ENCODE results near the gene MMP25. TPM values are rescaled to one million over a fixed set of nuclear protein-coding genes. Genes with fewer than 3 reads are reported as not detected.

Gene MMP25
- total RNA-seq, 2 experiments from 2014 or later: 0.42 to 0.80 TPM

DNA sequence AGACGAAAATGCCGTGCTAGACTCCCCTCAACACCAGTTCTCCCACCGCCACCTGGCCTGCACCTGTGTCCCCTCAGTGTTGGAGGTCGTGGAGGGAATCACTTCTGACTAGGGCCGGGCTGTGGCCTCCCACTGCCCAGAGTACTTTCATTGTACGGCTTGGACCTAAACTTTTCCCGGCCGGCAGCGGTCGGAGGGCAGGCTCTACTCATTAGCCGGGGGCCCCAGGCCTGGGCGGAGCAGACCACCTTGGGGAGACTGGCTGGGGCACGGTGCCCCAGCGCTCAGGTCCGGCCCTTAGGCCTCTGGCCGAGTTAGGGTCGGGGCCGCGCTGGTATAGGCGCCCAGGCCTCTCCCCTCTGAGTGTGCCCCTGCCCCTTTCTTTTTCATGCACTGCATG lies 29.0 kb upstream of the MMP25 start:
- no peak for ATAC-seq (ENCODE audit: poor library complexity)
- Histone ChIP-seq H3K27me3 (ENCODE audit: control insufficient read depth in 1 of 2, insufficient read depth in 2 of 2, low read length in 2 of 2) (peaks cover 4 to 10% of the 10 kb centered on the region in 2 experiments), H3K4me1 (ENCODE audit: insufficient read depth, low read length) (peaks cover 49% of the 10 kb centered on the region), H3K27ac (ENCODE audit: low read depth in 1 of 2, low read length in 2 of 2) (no peak overlapping the region), H3K4me3 (ENCODE audit: low read length) (no peak overlapping the region), H3K9me3 (ENCODE audit: control insufficient read depth in 1 of 2, insufficient read depth in 1 of 2, low read length in 2 of 2) (peaks cover 0 to 5% of the 10 kb centered on the region in 2 experiments), H3K36me3 (ENCODE audit: insufficient read depth, low read length) (no peaks in the 10 kb centered on the region)
- Mint-ChIP-seq H3K27ac (no peak overlapping the region), H3K36me3 (ENCODE audit: low read depth) (no peaks in the 10 kb centered on the region), H3K4me3 (no peak overlapping the region), H3K9me3 (no peaks in the 10 kb centered on the region), H3K4me1 (ENCODE audit: low read depth) (peaks cover 29% of the 10 kb centered on the region), H3K27me3 (peaks cover 16% of the 10 kb centered on the region)
- POLR2A ChIA-PET: no interaction called here
- CTCF ChIA-PET: no interaction called here
- TF ChIP-seq, protein P1, sequence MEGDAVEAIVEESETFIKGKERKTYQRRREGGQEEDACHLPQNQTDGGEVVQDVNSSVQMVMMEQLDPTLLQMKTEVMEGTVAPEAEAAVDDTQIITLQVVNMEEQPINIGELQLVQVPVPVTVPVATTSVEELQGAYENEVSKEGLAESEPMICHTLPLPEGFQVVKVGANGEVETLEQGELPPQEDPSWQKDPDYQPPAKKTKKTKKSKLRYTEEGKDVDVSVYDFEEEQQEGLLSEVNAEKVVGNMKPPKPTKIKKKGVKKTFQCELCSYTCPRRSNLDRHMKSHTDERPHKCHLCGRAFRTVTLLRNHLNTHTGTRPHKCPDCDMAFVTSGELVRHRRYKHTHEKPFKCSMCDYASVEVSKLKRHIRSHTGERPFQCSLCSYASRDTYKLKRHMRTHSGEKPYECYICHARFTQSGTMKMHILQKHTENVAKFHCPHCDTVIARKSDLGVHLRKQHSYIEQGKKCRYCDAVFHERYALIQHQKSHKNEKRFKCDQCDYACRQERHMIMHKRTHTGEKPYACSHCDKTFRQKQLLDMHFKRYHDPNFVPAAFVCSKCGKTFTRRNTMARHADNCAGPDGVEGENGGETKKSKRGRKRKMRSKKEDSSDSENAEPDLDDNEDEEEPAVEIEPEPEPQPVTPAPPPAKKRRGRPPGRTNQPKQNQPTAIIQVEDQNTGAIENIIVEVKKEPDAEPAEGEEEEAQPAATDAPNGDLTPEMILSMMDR (IDR thresholded peaks at IDR 0.05): no peak
- DNase-seq: no peak
- intact Hi-C loops (cut with DNase I, micrococcal nuclease): no loop called here

DNA sequence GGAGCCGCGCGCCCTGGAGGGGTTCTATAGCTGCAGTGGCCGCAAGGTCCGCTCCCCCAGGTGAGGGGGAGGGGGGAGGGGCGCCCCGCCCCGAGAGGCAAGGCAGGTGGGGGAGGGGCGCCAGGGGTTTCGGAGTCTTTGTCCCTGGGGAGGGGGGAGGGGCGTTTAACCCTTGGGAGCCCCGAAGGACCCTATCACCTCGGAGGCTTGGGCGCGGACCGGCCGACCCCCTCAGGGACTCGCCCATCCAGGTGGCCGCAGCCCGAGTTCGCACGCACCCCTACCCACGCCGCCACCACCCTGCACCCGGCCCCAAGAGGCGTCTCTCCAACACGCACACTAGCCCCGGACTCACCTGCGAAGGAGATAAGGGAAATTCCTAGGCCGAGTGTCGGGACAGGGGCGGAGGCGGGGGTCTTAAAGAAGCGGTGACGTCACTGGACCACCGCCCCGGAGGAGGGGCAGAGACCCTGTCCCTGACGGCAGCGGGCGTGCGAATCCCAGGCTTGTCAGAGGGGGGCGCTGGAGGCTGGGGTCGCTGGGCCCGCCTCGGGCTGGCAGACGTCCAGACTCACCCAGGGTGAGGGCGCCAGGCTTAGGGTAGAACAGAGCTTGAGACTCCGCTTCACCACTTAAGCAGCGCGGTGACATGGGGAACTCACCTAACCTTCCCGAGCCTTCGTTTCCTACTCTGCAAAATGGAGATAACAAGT lies 28.4 kb upstream of the MMP25 start, which contains the start of gene CLDN6:
Gene CLDN6 (minus strand): TSS at position 390 of the 713 bp plus-strand sequence. CDS start 2,162 bp downstream, outside the sequence.
- intact Hi-C loops (cut with DNase I, micrococcal nuclease): no loop called here
- Histone ChIP-seq H3K27me3 (ENCODE audit: control insufficient read depth in 1 of 2, insufficient read depth in 2 of 2, low read length in 2 of 2) (peaks cover 4 to 8% of the 10 kb centered on the region in 2 experiments), H3K9me3 (ENCODE audit: control insufficient read depth in 1 of 2, insufficient read depth in 1 of 2, low read length in 2 of 2) (peaks cover 0 to 5% of the 10 kb centered on the region in 2 experiments), H3K27ac (ENCODE audit: low read depth in 1 of 2, low read length in 2 of 2) (no peak within 1 kb of the TSS), H3K4me1 (ENCODE audit: insufficient read depth, low read length) (peaks cover 49% of the 10 kb centered on the region), H3K4me3 (ENCODE audit: low read length) (no peak within 1 kb of the TSS), H3K36me3 (ENCODE audit: insufficient read depth, low read length) (no peaks in the 10 kb centered on the region)
- Mint-ChIP-seq H3K4me3 (peak within 1 kb of the TSS; percentile 63), H3K27ac (no peak within 1 kb of the TSS), H3K9me3 (no peaks in the 10 kb centered on the region), H3K27me3 (peaks cover 10% of the 10 kb centered on the region), H3K4me1 (ENCODE audit: low read depth) (peaks cover 35% of the 10 kb centered on the region), H3K36me3 (ENCODE audit: low read depth) (no peaks in the 10 kb centered on the region)
- POLR2A ChIA-PET: no interaction called here
- DNase-seq (peak in 4 of 14 experiments; percentile 27 to 64 (median 56)), ATAC-seq (ENCODE audit: poor library complexity) (no peak)
- TF ChIP-seq, protein P1 (IDR thresholded peaks at IDR 0.05): no peak
- CTCF ChIA-PET: interaction anchor here (0.9 to 5.4 kb wide), 4 partner anchors 10 to 112 kb away, joined by 3 to 38 read pairs (median 6); no protein-coding TSS in a partner anchor

DNA sequence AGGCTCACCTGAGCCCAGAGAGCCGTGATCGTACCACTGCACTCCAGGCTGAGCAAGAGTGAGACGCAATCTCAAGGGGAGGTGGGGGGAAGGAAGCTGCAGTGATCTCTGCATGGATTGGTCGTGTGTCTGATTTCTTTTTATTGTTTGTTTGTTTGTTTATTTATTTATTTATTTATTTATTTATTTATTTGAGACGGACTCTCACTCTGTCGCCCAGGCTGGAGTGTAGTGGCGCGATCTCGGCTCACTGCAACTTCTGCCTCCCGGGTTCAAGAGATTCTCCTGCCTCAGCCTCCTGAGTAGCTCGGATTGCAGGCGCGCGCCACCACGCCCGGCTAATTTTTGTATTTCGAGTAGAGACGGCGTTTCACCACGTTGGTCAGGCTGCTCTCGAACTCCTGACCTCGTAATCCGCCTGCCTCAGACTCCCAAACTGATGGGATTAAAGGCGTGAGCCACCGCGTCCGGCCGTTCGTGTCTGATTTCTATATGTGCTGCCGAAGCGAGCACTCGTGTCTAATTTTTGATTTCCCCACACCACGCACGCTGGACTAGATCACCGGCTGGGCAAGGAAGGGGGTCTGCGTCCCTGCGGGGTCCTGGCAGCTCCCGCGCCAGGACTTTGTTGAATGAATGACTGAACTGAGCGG lies 26.6 kb upstream of the MMP25 start:
- H3K27ac ChIP-seq (ENCODE audit: low read depth in 1 of 2, low read length in 2 of 2): no peak overlapping the region
- intact Hi-C loops (cut with DNase I, micrococcal nuclease): loop anchor here (2.0 to 10.0 kb wide), 3 partner anchors 15 to 435 kb away; no protein-coding TSS in a partner anchor
- ChIA-PET POLR2A (interaction anchor here (0.6 to 3.3 kb wide), 11 partner anchors 10 to 1036 kb away, joined by 3 to 24 read pairs (median 4); partner anchors contain the start of genes NAA60, ZNF213 and ZNF263), CTCF (interaction anchor here (0.7 to 5.4 kb wide), 7 partner anchors 8 to 110 kb away, joined by 3 to 38 read pairs (median 9); no protein-coding TSS in a partner anchor)
- peak overlapping the region; percentile 87 for H3K4me3 Mint-ChIP-seq
- peaks cover 5% of the 10 kb centered on the region for H3K36me3 Mint-ChIP-seq (ENCODE audit: low read depth)
- peak overlapping the region; percentile 63 for H3K4me3 ChIP-seq (ENCODE audit: low read length)
- H3K4me1 Mint-ChIP-seq (ENCODE audit: low read depth): peaks cover 49% of the 10 kb centered on the region
- TF ChIP-seq, protein P1 (IDR thresholded peaks at IDR 0.05): no peak
- H3K27me3 ChIP-seq (ENCODE audit: control insufficient read depth in 1 of 2, insufficient read depth in 2 of 2, low read length in 2 of 2): peaks cover 3 to 4% of the 10 kb centered on the region in 2 experiments
- peaks cover 4% of the 10 kb centered on the region for H3K27me3 Mint-ChIP-seq
- no peaks in the 10 kb centered on the region for H3K9me3 ChIP-seq (ENCODE audit: control insufficient read depth in 1 of 2, insufficient read depth in 1 of 2, low read length in 2 of 2)
- peaks cover 66% of the 10 kb centered on the region for H3K4me1 ChIP-seq (ENCODE audit: insufficient read depth, low read length)
- H3K27ac Mint-ChIP-seq: peak overlapping the region; percentile 51
- no peaks in the 10 kb centered on the region for H3K36me3 ChIP-seq (ENCODE audit: insufficient read depth, low read length)
- ATAC-seq (ENCODE audit: poor library complexity): no peak
- H3K9me3 Mint-ChIP-seq: no peaks in the 10 kb centered on the region
- no peak for DNase-seq
